Esophagus muscularis mucosa (tissue), 4 donors: ENCODE measurements around the gene SLAMF7. TPM values are rescaled to one million over a fixed set of nuclear protein-coding genes. Genes with fewer than 3 reads are reported as not detected.
"Not testable (repeated sequence)": the region's sequence is repeated elsewhere in the genome, so short reads cannot be mapped to it uniquely, and the experiment has no call there.

Experiments
- DNase-seq: peaks from one replicate; pipeline ENCODE4 v3.0.0-alpha.2; 2017; ENCODE audit errors: extremely low spot score
- H3K27ac ChIP-seq, 4 donors: fragments of 200-600 bp; sonication (generic); replicated peaks in 1 of 4; 1 replicate in 3 of 4; 2 replicates in 1 of 4; pipeline ENCODE4 v1.5.1; 2016 to 2019; ENCODE audit warnings: mild to moderate bottlenecking in 1 of 4
- H3K27me3 ChIP-seq, 4 donors: fragments of 200-600 bp; sonication (generic); one replicate each; pipeline versions ENCODE4 v1.5.1 to v1.6.0; 2016 to 2019
- H3K36me3 ChIP-seq, 4 donors: fragments of 200-600 bp; sonication (generic); one replicate each; pipeline ENCODE4 v1.5.1; 2016 to 2019
- H3K4me1 ChIP-seq, 4 donors: fragments of 200-600 bp; sonication (generic); one replicate each; pipeline ENCODE4 v1.5.1; 2016 to 2019
- H3K4me3 ChIP-seq, 4 donors: fragments of 200-600 bp; sonication (generic); 1 replicate in 2 of 4; 2 replicates in 2 of 4; pipeline ENCODE4 v1.5.1; 2016 to 2019; ENCODE audit warnings: mild to moderate bottlenecking in 4 of 4, moderate library complexity in 1 of 4
- H3K9me3 ChIP-seq, 4 donors: fragments of 200-600 bp; sonication (generic); 1 replicate in 3 of 4; 2 replicates in 1 of 4; pipeline ENCODE4 v1.5.1; 2016 to 2019
- EP300 ChIP-seq: sonication (generic); formaldehyde crosslinking; IDR thresholded peaks from one replicate; pipeline ENCODE4 v1.6.1; 2017; ENCODE audit warnings: antibody characterized with exemption
- POLR2A ChIP-seq: fragments of 450-650 bp; IDR thresholded peaks from one replicate; pipeline ENCODE4 v1.6.1; 2017; ENCODE audit warnings: antibody characterized with exemption, moderate library complexity, mild to moderate bottlenecking, low read depth
- POLR2AphosphoS5 ChIP-seq, 2 donors: sonication (generic); formaldehyde crosslinking; IDR thresholded peaks; one replicate each; pipeline ENCODE4 v1.6.1; 2017; ENCODE audit warnings: antibody characterized with exemption in 2 of 2
- WGBS: methylation state at CpG from one replicate; pipeline ENCODE4 v1.1.5; 2018; 5-methylcytosine and 5-hydroxymethylcytosine counted together
- intact Hi-C: fragments of 100-400 bp; cut with DNase I; formaldehyde crosslinking; loops from one replicate; pipeline ENCODE4 v1.15.1; 2023
- total RNA-seq, 4 donors: library from RNA; depleted of rRNA; stranded (reverse); fragments of >200 nt; gene quantifications; one replicate each; pipeline versions ENCODE4 v1.1.0 to v1.2.1, GENCODE V29; 2016
- TF ChIP-seq, protein P1 (sequence below), 3 experiments: fragments of 200-600 bp in 2 of 3; fragments of 450-650 bp in 1 of 3; sonication (generic) in 2 of 3; IDR thresholded peaks; one replicate each; pipeline ENCODE4 v1.5.1; 2017 to 2019; ENCODE audit warnings: antibody characterized with exemption in 3 of 3, mild to moderate bottlenecking in 2 of 3, moderate library complexity in 1 of 3

The SLAMF7 gene, protein sequence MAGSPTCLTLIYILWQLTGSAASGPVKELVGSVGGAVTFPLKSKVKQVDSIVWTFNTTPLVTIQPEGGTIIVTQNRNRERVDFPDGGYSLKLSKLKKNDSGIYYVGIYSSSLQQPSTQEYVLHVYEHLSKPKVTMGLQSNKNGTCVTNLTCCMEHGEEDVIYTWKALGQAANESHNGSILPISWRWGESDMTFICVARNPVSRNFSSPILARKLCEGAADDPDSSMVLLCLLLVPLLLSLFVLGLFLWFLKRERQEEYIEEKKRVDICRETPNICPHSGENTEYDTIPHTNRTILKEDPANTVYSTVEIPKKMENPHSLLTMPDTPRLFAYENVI
- 1 to 10 TPM in 1 of 4 donors, under 1 TPM in 3; 0.06 to 1.3 (median 0.47) TPM for total RNA-seq

DNA sequence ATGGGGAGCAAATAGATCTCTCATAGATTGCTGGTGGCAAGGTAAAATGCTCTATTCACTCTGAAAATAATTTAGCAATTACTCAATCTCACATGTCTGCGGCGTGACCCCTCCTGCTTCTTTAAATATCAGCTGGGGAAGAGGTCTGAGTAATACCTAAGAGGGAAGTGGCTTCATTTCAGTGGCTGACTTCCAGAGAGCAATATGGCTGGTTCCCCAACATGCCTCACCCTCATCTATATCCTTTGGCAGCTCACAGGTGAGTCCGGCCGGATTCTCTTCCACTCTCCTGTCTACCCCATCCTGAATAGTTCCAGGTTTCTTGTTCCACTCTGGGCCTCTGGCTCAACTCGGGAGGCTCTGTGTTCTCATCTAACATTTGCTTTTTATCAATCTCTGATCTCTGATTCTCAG lies at the start of gene SLAMF7:
SLAMF7 (plus strand) TSS at position 150 of the 414 bp plus-strand sequence; CDS start at position 205, 55 bp downstream.
- Histone ChIP-seq H3K27me3 (peaks cover 0 to 3% (median 0%) of the 10 kb centered on the region in 4 donors), H3K27ac (no peak within 1 kb of the TSS), H3K36me3 (no peaks in the 10 kb centered on the region), H3K9me3 (peaks cover 0 to 7% (median 6%) of the 10 kb centered on the region in 4 donors), H3K4me1 (no peaks in the 10 kb centered on the region), H3K4me3 (no peak within 1 kb of the TSS)
- intact Hi-C loops = no loop called here
- no peak for DNase-seq
- 72% methylated on average over 5 of the region's 5 CpGs for WGBS
- TF ChIP-seq, protein P1, sequence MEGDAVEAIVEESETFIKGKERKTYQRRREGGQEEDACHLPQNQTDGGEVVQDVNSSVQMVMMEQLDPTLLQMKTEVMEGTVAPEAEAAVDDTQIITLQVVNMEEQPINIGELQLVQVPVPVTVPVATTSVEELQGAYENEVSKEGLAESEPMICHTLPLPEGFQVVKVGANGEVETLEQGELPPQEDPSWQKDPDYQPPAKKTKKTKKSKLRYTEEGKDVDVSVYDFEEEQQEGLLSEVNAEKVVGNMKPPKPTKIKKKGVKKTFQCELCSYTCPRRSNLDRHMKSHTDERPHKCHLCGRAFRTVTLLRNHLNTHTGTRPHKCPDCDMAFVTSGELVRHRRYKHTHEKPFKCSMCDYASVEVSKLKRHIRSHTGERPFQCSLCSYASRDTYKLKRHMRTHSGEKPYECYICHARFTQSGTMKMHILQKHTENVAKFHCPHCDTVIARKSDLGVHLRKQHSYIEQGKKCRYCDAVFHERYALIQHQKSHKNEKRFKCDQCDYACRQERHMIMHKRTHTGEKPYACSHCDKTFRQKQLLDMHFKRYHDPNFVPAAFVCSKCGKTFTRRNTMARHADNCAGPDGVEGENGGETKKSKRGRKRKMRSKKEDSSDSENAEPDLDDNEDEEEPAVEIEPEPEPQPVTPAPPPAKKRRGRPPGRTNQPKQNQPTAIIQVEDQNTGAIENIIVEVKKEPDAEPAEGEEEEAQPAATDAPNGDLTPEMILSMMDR (IDR thresholded peaks at IDR 0.05) = no peak
- TF ChIP-seq POLR2AphosphoS5 (IDR thresholded peaks at IDR 0.05) (no peak), EP300 (no peak), POLR2A (no peak)

DNA sequence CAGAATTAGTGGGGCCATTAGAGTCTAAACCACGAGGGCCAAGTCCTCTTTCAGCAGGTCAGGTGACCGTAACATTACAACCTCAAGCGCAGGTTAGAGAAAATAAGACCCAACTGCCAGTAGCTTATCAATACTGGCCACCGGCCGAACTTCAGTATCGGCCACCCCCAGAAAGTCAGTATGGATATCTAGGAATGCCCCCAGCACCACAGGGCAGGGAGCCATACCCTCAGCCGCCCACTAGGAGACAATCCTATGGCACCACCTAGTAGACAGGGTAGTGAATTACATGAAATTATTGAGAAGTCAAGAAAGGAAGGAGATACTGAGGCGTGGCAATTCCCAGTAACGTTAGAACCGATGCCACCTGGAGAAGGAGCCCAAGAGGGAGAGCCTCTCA lies 46.7 kb upstream of the SLAMF7 start:
- H3K9me3 ChIP-seq, H3K4me1 ChIP-seq, H3K27me3 ChIP-seq, H3K27ac ChIP-seq, H3K4me3 ChIP-seq, DNase-seq, intact Hi-C loops, H3K36me3 ChIP-seq: not testable (repeated sequence)
- 93% methylated on average over 9 of the region's 10 CpGs for WGBS

DNA sequence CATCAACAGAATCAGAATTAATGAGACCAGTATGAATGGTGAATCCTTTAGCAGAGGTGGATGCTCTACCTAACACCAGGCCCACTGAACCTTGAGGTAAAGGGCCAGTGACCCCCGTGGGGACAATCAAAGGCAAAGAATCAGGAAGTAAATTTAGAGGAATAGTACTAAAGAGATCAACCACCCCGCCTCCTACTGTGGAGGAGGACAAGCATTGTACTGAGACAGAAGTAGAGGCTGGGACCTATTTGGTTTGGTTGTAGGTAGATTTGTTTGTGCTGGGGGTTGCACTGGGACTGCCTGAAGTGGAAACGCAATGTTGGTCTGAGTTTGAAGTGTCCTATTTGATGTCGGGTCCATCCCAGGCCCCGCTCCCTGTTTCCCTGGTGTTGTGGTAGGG lies 36.9 kb upstream of the SLAMF7 start:
- no peak for DNase-seq
- H3K9me3 ChIP-seq = no peaks in the 10 kb centered on the region
- intact Hi-C loops = no loop called here
- H3K4me1 ChIP-seq = no peaks in the 10 kb centered on the region
- H3K36me3 ChIP-seq = no peaks in the 10 kb centered on the region
- TF ChIP-seq, protein P1 (IDR thresholded peaks at IDR 0.05) = no peak
- TF ChIP-seq POLR2AphosphoS5 (IDR thresholded peaks at IDR 0.05) (no peak), EP300 (no peak), POLR2A (no peak)
- H3K4me3 ChIP-seq = no peak overlapping the region
- WGBS = 88% methylated on average over 5 of the region's 5 CpGs
- no peak overlapping the region for H3K27ac ChIP-seq
- H3K27me3 ChIP-seq = no peaks in the 10 kb centered on the region

DNA sequence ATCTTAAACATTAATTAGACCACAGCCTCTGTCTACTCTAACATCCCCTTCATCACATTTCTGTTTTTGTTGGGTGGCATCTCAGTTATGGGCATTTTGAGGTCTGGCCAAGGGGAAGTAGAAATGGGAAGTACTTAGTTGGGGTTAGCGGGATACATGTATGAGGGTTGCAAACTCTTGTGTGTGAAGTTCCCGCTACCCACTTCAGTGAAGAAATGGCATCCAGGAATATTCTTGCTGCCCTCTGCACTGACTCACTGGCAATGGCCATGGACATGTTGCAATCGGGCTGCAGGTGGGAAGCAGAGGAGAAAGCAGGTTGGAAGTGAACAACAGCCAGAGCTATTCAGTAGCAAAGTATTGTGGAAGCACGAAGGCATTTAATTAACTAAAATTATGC lies 34.8 kb upstream of the SLAMF7 start:
- TF ChIP-seq POLR2A (no peak), EP300 (no peak), POLR2AphosphoS5 (IDR thresholded peaks at IDR 0.05) (no peak)
- TF ChIP-seq, protein P1 (IDR thresholded peaks at IDR 0.05) = no peak
- DNase-seq = no peak
- Histone ChIP-seq H3K27me3 (no peaks in the 10 kb centered on the region), H3K4me1 (no peaks in the 10 kb centered on the region), H3K27ac (no peak overlapping the region), H3K36me3 (no peaks in the 10 kb centered on the region), H3K9me3 (no peaks in the 10 kb centered on the region), H3K4me3 (no peak overlapping the region)
- WGBS = 71% methylated on average over 4 of the region's 4 CpGs
- intact Hi-C loops = no loop called here

DNA sequence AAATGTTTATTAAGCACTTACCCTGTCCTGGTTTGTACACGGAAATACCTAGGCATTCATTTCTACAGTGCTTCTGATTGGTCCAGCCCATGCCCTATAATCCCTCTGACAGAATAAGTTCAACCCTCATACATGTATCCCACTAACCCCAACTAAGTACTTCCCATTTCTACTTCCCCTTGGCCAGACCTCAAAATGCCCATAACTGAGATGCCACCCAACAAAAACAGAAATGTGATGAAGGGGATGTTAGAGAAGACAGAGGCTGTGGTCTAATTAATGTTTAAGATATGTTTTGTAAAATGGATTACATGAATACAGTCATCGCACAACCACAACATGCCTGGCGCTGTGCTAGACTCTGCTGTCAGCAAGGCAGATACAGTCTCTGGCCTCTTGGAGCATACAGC lies 33.8 kb upstream of the SLAMF7 start:
- 53% methylated on average over 3 of the region's 3 CpGs for WGBS
- H3K36me3 ChIP-seq, H3K4me1 ChIP-seq, intact Hi-C loops, H3K9me3 ChIP-seq, H3K27me3 ChIP-seq, DNase-seq, H3K4me3 ChIP-seq, H3K27ac ChIP-seq: not testable (repeated sequence)

DNA sequence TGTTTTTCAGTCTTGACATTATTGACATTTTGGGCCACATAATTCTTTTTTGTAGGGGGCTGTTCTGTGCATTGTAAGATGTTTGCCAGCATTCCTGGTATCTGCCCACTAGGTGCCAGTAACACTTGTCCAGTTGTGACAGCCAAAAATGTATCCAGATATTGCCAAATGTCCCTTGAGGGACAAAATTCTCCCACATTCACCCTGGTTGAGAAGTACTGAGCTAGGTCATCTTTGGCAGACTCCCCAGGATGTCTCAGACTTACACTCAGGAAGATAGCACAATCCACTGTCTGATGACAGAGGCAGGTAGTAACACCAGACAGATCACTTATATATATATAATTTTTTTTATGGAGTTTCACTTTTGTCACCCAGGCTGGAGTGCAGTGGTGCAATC lies 33.3 kb upstream of the SLAMF7 start:
- Histone ChIP-seq H3K27ac (no peak overlapping the region), H3K4me1 (no peaks in the 10 kb centered on the region), H3K4me3 (no peak overlapping the region), H3K9me3 (no peaks in the 10 kb centered on the region), H3K27me3 (no peaks in the 10 kb centered on the region), H3K36me3 (no peaks in the 10 kb centered on the region)
- DNase-seq = no peak
- TF ChIP-seq, protein P1 (IDR thresholded peaks at IDR 0.05) = no peak
- TF ChIP-seq POLR2A (no peak), EP300 (no peak), POLR2AphosphoS5 (IDR thresholded peaks at IDR 0.05) (no peak)
- intact Hi-C loops = no loop called here
